ENCODE data around the gene JUP.
"Not testable (repeated sequence)": the region's sequence is repeated elsewhere in the genome, so short reads cannot be mapped to it uniquely, and the experiment has no call there.

GRCh38 chr17:41776262-41776900 lies 10.1 kb downstream of the JUP start:
- TF ChIP-seq POLR2A (IDR thresholded peaks at IDR 0.05; ENCODE audit: low read depth, low read length); MAZ (IDR thresholded peaks at IDR 0.05; ENCODE audit: borderline replicate concordance, low read depth, low read length); CTCF (conservative IDR thresholded peaks at IDR 0.05; ENCODE audit: low read depth, low read length): not testable (repeated sequence)
